NT2/D1 (cell line): Measurements from ENCODE around the gene C16orf54.
"Not testable (repeated sequence)": the region's sequence is repeated elsewhere in the genome, so short reads cannot be mapped to it uniquely, and the experiment has no call there.

ENCODE experiments used
- DNase-seq: peaks from one replicate; pipeline ENCODE4 v3.0.0-alpha.2; 2011; ENCODE audit warnings: low read depth, low spot score
- H3K27me3 ChIP-seq: 2 replicates; pipeline ENCODE4 v1.6.0; 2011; ENCODE audit warnings: mild to moderate bottlenecking; ENCODE audit not compliant: insufficient read length, insufficient read depth
- H3K36me3 ChIP-seq: 2 replicates; pipeline ENCODE4 v1.6.1; 2011; ENCODE audit warnings: mild to moderate bottlenecking, low read length, mixed read lengths; ENCODE audit not compliant: insufficient read depth, insufficient read length
- H3K4me1 ChIP-seq: 2 replicates; pipeline ENCODE4 v1.5.1; 2011; ENCODE audit not compliant: insufficient read depth, insufficient read length
- H3K4me3 ChIP-seq: 2 replicates; pipeline ENCODE4 v1.5.1; 2011; ENCODE audit warnings: low read depth; ENCODE audit not compliant: insufficient read length
- H3K9ac ChIP-seq: 2 replicates; pipeline ENCODE4 v1.6.0; 2011; ENCODE audit warnings: low read depth; ENCODE audit not compliant: insufficient read length
- H3K9me3 ChIP-seq: 2 replicates; pipeline ENCODE4 v1.5.1; 2011; ENCODE audit warnings: mild to moderate bottlenecking, low read length; ENCODE audit not compliant: insufficient read depth
- SUZ12 ChIP-seq: IDR thresholded peaks from 2 replicates; pipeline ENCODE4 v1.6.1; 2011; ENCODE audit not compliant: insufficient read length, insufficient read depth; ENCODE audit errors: extremely low read depth
- YY1 ChIP-seq: IDR thresholded peaks from 2 replicates; pipeline ENCODE4 v1.6.1; 2011; ENCODE audit not compliant: insufficient read length, insufficient read depth
- ZNF274 ChIP-seq: IDR thresholded peaks from 2 replicates; pipeline ENCODE4 v1.6.1; 2011; ENCODE audit warnings: mild to moderate bottlenecking, low read depth, low read length

The C16orf54 gene

DNA sequence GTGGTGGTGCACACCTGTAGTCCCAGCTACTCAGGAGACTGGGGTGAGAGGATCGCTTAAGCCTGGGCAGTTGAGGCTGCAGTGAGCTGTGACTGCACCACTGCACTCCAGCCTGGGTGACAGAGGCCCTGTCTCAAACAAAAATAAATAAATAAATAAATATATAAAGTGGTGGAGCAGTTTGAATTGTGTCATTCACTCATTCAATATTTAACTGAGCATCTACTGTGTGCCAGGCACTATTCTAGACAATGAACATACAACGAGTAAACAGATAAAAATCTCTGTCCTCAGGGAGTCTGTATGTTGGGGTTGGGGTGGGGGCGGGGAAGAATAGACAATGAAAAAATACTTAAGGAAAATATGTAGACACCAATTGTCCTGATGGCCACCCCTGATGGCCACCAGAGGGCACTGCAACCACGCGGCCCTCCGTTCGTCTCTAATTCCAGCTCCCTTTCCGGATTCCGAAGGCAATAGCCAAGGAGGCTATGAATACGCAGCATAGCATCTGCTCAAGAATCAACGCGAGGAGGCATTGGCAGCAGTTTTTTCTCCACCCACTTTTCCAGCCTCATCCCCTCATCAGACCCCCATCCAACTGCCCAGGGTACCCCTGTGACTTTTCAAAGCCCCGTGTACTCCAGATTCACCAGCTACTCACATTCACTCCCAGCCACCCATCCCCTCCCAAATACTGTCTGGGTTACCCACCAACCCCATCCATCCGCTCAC lies 45.4 kb downstream of the C16orf54 start:
- Histone ChIP-seq H3K4me3 (no peak overlapping the region), H3K4me1 (peaks cover 4% of the 10 kb centered on the region), H3K27me3 (no peaks in the 10 kb centered on the region), H3K9ac (no peak overlapping the region), H3K9me3 (no peaks in the 10 kb centered on the region), H3K36me3 (peaks cover 28% of the 10 kb centered on the region)
- TF ChIP-seq ZNF274 (no peak), YY1 (no peak), SUZ12 (no peak)
- DNase-seq, result peak; percentile 77

- H3K36me3 ChIP-seq, result peaks cover 36% of the 10 kb centered on the region
- no peak overlapping the region for H3K4me3 ChIP-seq
- no peaks in the 10 kb centered on the region for H3K27me3 ChIP-seq
- TF ChIP-seq YY1 (no peak), SUZ12 (no peak), ZNF274 (no peak)
- H3K4me1 ChIP-seq, result peaks cover 9% of the 10 kb centered on the region
- H3K9me3 ChIP-seq, result no peaks in the 10 kb centered on the region
- peak overlapping the region; percentile 32 for H3K9ac ChIP-seq
- no peak for DNase-seq
These were observed 46.2 kb downstream of the C16orf54 start for GRCh38 chr16:29699324-29700219.

- Histone ChIP-seq H3K36me3 (peaks cover 38% of the 10 kb centered on the region), H3K4me1 (peaks cover 10% of the 10 kb centered on the region), H3K4me3 (no peak overlapping the region), H3K9me3 (no peaks in the 10 kb centered on the region), H3K27me3 (no peaks in the 10 kb centered on the region), H3K9ac (peak overlapping the region; percentile 32)
- no peak for TF ChIP-seq ZNF274
- TF ChIP-seq YY1, result no peak
- TF ChIP-seq SUZ12, result no peak
- DNase-seq, result no peak
These were observed 47.1 kb downstream of the C16orf54 start for GRCh38 chr16:29698484-29699323.

DNA sequence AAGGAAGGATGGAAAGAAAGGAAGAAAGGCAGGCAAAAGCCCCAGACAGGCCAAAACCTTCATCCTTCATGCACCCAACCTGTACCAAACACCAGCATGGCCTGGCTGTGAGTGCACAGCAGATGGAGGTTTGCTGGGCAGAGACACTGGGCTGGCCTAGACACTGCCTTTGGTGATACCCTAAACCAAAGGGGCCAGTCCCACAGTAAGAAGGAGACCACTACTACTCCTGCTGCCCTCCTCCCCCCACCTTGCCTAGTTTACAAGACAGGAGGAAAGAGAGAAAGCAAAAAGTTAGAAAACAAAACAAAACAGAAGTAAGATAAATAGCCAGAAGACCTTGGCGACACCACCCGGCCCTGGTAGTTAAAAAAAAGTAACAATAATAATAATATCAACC lies 47.7 kb downstream of the C16orf54 start:
- Histone ChIP-seq H3K27me3 (no peaks in the 10 kb centered on the region), H3K9me3 (no peaks in the 10 kb centered on the region), H3K4me3 (no peak overlapping the region), H3K4me1 (peaks cover 10% of the 10 kb centered on the region), H3K36me3 (peaks cover 38% of the 10 kb centered on the region), H3K9ac (no peak overlapping the region)
- no peak for TF ChIP-seq YY1
- no peak for TF ChIP-seq ZNF274
- no peak for TF ChIP-seq SUZ12
- DNase-seq, result no peak

- Histone ChIP-seq H3K36me3 (peaks cover 40% of the 10 kb centered on the region), H3K4me1 (peaks cover 10% of the 10 kb centered on the region), H3K4me3 (no peak overlapping the region), H3K27me3 (no peaks in the 10 kb centered on the region), H3K9me3 (no peaks in the 10 kb centered on the region), H3K9ac (no peak overlapping the region)
- TF ChIP-seq ZNF274 (no peak), YY1 (no peak), SUZ12 (no peak)
- DNase-seq, result no peak
These were observed 48.4 kb downstream of the C16orf54 start for GRCh38 chr16:29697391-29697790.

DNA sequence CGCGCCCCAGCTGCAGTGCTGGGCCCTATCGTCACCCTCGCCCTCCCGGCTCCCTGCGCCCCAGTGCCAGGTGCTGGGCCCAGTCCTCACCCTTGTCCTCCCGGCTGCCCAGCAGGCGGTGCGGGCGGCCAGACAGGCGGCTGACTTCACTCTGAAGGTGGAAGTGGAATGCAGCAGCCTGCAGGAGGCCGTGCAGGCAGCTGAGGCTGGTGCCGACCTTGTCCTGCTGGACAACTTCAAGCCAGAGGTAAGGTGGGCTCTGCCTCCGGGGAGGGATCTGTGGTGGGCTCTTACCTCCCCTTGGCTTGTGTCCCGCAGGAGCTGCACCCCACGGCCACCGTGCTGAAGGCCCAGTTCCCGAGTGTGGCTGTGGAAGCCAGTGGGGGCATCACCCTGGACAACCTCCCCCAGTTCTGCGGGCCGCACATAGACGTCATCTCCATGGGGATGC lies 48.9 kb downstream of the C16orf54 start:
- Histone ChIP-seq H3K27me3 (no peaks in the 10 kb centered on the region), H3K36me3 (peaks cover 41% of the 10 kb centered on the region), H3K4me3 (no peak overlapping the region), H3K9ac (no peak overlapping the region), H3K9me3 (no peaks in the 10 kb centered on the region), H3K4me1 (peaks cover 12% of the 10 kb centered on the region)
- DNase-seq, result no peak
- no peak for TF ChIP-seq ZNF274

DNA sequence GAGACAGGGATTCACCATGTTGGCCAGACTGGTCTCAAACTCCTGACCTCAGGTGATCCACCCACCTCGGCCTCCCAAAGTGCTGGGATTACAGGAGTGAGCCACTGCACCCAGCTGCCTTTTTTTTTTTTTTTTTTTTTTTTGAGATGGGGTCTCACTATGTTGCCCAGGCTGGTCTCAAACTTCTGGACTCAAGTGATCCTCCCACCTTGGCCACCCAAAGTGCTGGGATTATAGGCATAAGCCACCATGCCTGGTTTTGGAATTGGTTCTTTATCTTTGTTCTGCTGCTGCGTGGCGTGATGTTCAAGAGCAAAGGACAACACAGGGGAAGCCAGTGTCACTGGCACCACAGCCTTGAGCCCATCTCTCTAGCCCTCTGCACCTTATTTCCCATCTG lies 50.1 kb downstream of the C16orf54 start:
- H3K36me3 ChIP-seq, result peaks cover 43% of the 10 kb centered on the region
- peaks cover 14% of the 10 kb centered on the region for H3K4me1 ChIP-seq
- not testable (repeated sequence) for H3K9ac ChIP-seq, H3K9me3 ChIP-seq, DNase-seq, H3K4me3 ChIP-seq, H3K27me3 ChIP-seq
